ENCODE results near the gene DLK2.
"Not testable (repeated sequence)": the region's sequence is repeated elsewhere in the genome, so short reads cannot be mapped to it uniquely, and the experiment has no call there.

Gene DLK2

GRCh38 chr6:43455531-43456428, at the start of gene DLK2:
DLK2 (minus strand) TSS chr6:43455548; CDS start chr6:43454825, 723 bp downstream.
- no peak for DNase-seq (ENCODE audit: low read depth, low spot score)

- DNase-seq (ENCODE audit: low read depth, low spot score) = no peak
These were observed 48.1 kb upstream of the DLK2 start for GRCh38 chr6:43503443-43503842.

GRCh38 chr6:43502666-43503065, 47.3 kb upstream of the DLK2 start:
- no peak for DNase-seq (ENCODE audit: low read depth, low spot score)

GRCh38 chr6:43500921-43501320, 45.6 kb upstream of the DLK2 start:
- no peak for DNase-seq (ENCODE audit: low read depth, low spot score)

GRCh38 chr6:43499028-43499815, 43.9 kb upstream of the DLK2 start:
- no peak for DNase-seq (ENCODE audit: low read depth, low spot score)

GRCh38 chr6:43498291-43498690, 42.9 kb upstream of the DLK2 start:
- DNase-seq (ENCODE audit: low read depth, low spot score) = not testable (repeated sequence)

GRCh38 chr6:43497689-43498088, 42.3 kb upstream of the DLK2 start:
- no peak for DNase-seq (ENCODE audit: low read depth, low spot score)

GRCh38 chr6:43497129-43497396, 41.7 kb upstream of the DLK2 start:
- DNase-seq (ENCODE audit: low read depth, low spot score) = no peak

GRCh38 chr6:43496370-43497128, 41.2 kb upstream of the DLK2 start:
- no peak for DNase-seq (ENCODE audit: low read depth, low spot score)

GRCh38 chr6:43495409-43495941, 40.1 kb upstream of the DLK2 start:
- DNase-seq (ENCODE audit: low read depth, low spot score) = no peak

GRCh38 chr6:43494766-43495165, 39.4 kb upstream of the DLK2 start:
- no peak for DNase-seq (ENCODE audit: low read depth, low spot score)

- DNase-seq (ENCODE audit: low read depth, low spot score) = no peak
These were observed 39.0 kb upstream of the DLK2 start for GRCh38 chr6:43494321-43494720.

- DNase-seq (ENCODE audit: low read depth, low spot score) = no peak
These were observed 38.5 kb upstream of the DLK2 start for GRCh38 chr6:43493833-43494232.

GRCh38 chr6:43493230-43493629, 37.9 kb upstream of the DLK2 start:
- DNase-seq (ENCODE audit: low read depth, low spot score) = no peak

- no peak for DNase-seq (ENCODE audit: low read depth, low spot score)
These were observed 37.3 kb upstream of the DLK2 start for GRCh38 chr6:43492673-43493072.

- no peak for DNase-seq (ENCODE audit: low read depth, low spot score)
These were observed 36.7 kb upstream of the DLK2 start for GRCh38 chr6:43491750-43492661.

GRCh38 chr6:43490523-43490939, 35.2 kb upstream of the DLK2 start:
- DNase-seq (ENCODE audit: low read depth, low spot score) = no peak

GRCh38 chr6:43489277-43490072, 34.1 kb upstream of the DLK2 start:
- DNase-seq (ENCODE audit: low read depth, low spot score) = no peak

GRCh38 chr6:43488667-43489276, 33.4 kb upstream of the DLK2 start:
- no peak for DNase-seq (ENCODE audit: low read depth, low spot score)
